Measurements from ENCODE around the gene FJX1. TPM values are rescaled to one million over a fixed set of nuclear protein-coding genes. Genes with fewer than 3 reads are reported as not detected.

Gene FJX1
- total RNA-seq, 1 experiment from 2014 or later = 13.7 TPM

- TF ChIP-seq CBX3 (IDR thresholded peaks at IDR 0.05; ENCODE audit: low read depth) (peak; percentile 51; the same call in 1 of the 2 replicates), ZFX (IDR thresholded peaks at IDR 0.05) (no peak), SIN3A (IDR thresholded peaks at IDR 0.05; ENCODE audit: low read depth) (no peak), RAD21 (IDR thresholded peaks at IDR 0.05; ENCODE audit: low read depth) (no peak)
Observed at GRCh38 chr11:35579557-35580396, 38.5 kb upstream of the FJX1 start (continued).

DNA sequence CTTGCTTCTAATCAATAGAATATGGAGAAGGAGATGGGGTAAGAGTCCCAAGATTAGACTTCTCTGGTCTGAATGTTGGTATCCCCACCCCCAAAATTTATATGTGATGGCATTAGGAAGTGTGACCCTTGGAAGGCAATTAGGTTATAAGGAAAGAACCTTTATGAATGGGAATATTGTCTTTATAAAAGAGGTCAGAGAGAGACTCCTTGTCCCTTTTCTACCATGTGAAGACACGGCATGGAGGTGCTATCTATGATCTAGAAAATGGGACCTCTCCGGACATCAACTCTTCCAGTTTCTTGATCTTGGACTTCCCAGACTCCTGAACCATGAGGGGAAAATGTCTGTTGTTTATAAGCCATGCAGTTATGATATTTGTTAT lies 37.9 kb upstream of the FJX1 start:
- Histone ChIP-seq H2AFZ (ENCODE audit: low read depth, low read length, poor library complexity, severe bottlenecking) (no peak overlapping the region), H3K4me3 (replicated peaks in 1 of 2; ENCODE audit: low read depth in 1 of 2, low read length in 2 of 2) (no peak overlapping the region), H3K9me2 (ENCODE audit: insufficient read depth) (no peaks in the 10 kb centered on the region), H3K36me3 (ENCODE audit: control insufficient read depth in 1 of 2, insufficient read depth in 2 of 2, low read length in 2 of 2) (no peaks in the 10 kb centered on the region), H4K20me1 (ENCODE audit: insufficient read depth) (no peaks in the 10 kb centered on the region), H3K9ac (ENCODE audit: low read length) (no peak overlapping the region), H3K4me2 (ENCODE audit: low read length) (no peak overlapping the region), H3K79me2 (ENCODE audit: insufficient read depth, low read length) (no peaks in the 10 kb centered on the region), H3K4me1 (ENCODE audit: control insufficient read depth in 1 of 2, insufficient read depth in 2 of 2, low read length in 2 of 2) (peaks cover 7 to 19% of the 10 kb centered on the region in 2 experiments), H3K9me3 (ENCODE audit: control insufficient read depth in 1 of 2, insufficient read depth in 1 of 2, low read depth in 1 of 2, low read length in 2 of 2) (no peaks in the 10 kb centered on the region), H3K27ac (ENCODE audit: low read depth, low read length) (no peak overlapping the region), H3K27me3 (ENCODE audit: insufficient read depth, low read length) (no peaks in the 10 kb centered on the region)
- no peak for ATAC-seq
- TF ChIP-seq, protein P1, sequence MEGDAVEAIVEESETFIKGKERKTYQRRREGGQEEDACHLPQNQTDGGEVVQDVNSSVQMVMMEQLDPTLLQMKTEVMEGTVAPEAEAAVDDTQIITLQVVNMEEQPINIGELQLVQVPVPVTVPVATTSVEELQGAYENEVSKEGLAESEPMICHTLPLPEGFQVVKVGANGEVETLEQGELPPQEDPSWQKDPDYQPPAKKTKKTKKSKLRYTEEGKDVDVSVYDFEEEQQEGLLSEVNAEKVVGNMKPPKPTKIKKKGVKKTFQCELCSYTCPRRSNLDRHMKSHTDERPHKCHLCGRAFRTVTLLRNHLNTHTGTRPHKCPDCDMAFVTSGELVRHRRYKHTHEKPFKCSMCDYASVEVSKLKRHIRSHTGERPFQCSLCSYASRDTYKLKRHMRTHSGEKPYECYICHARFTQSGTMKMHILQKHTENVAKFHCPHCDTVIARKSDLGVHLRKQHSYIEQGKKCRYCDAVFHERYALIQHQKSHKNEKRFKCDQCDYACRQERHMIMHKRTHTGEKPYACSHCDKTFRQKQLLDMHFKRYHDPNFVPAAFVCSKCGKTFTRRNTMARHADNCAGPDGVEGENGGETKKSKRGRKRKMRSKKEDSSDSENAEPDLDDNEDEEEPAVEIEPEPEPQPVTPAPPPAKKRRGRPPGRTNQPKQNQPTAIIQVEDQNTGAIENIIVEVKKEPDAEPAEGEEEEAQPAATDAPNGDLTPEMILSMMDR (IDR thresholded peaks at IDR 0.05 in 2 of 3, conservative IDR thresholded peaks at IDR 0.05 in 1 of 3; ENCODE audit: borderline replicate concordance in 1 of 3, insufficient read depth in 1 of 3, low read depth in 2 of 3, low read length in 2 of 3) = no peak
- TF ChIP-seq EZH2 (IDR thresholded peaks at IDR 0.05) = no peak
- no peak for TF ChIP-seq ZFX (IDR thresholded peaks at IDR 0.05)
- TF ChIP-seq ELF1 (IDR thresholded peaks at IDR 0.05; ENCODE audit: borderline replicate concordance, low read depth) = no peak
- no peak for TF ChIP-seq ZBTB33 (IDR thresholded peaks at IDR 0.05; ENCODE audit: extremely low read depth, insufficient replicate concordance, low read length)
- TF ChIP-seq YY1 (IDR thresholded peaks at IDR 0.05; ENCODE audit: extremely low read depth, insufficient replicate concordance, low read depth, low read length) = no peak
- TF ChIP-seq EGR1 (IDR thresholded peaks at IDR 0.05; ENCODE audit: low read depth) = no peak
- TF ChIP-seq POLR2A (IDR thresholded peaks at IDR 0.05; ENCODE audit: borderline replicate concordance, extremely low read depth, insufficient read depth, insufficient read length) = no peak
- TF ChIP-seq EZH2phosphoT487 (IDR thresholded peaks at IDR 0.05; ENCODE audit: borderline replicate concordance) = no peak
- TF ChIP-seq FOSL1 (IDR thresholded peaks at IDR 0.05; ENCODE audit: low read depth) = no peak
- TF ChIP-seq JUND (IDR thresholded peaks at IDR 0.05) = no peak
- TF ChIP-seq CEBPB (IDR thresholded peaks at IDR 0.05; ENCODE audit: low read depth) = no peak
- TF ChIP-seq, protein P2, sequence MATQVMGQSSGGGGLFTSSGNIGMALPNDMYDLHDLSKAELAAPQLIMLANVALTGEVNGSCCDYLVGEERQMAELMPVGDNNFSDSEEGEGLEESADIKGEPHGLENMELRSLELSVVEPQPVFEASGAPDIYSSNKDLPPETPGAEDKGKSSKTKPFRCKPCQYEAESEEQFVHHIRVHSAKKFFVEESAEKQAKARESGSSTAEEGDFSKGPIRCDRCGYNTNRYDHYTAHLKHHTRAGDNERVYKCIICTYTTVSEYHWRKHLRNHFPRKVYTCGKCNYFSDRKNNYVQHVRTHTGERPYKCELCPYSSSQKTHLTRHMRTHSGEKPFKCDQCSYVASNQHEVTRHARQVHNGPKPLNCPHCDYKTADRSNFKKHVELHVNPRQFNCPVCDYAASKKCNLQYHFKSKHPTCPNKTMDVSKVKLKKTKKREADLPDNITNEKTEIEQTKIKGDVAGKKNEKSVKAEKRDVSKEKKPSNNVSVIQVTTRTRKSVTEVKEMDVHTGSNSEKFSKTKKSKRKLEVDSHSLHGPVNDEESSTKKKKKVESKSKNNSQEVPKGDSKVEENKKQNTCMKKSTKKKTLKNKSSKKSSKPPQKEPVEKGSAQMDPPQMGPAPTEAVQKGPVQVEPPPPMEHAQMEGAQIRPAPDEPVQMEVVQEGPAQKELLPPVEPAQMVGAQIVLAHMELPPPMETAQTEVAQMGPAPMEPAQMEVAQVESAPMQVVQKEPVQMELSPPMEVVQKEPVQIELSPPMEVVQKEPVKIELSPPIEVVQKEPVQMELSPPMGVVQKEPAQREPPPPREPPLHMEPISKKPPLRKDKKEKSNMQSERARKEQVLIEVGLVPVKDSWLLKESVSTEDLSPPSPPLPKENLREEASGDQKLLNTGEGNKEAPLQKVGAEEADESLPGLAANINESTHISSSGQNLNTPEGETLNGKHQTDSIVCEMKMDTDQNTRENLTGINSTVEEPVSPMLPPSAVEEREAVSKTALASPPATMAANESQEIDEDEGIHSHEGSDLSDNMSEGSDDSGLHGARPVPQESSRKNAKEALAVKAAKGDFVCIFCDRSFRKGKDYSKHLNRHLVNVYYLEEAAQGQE (IDR thresholded peaks at IDR 0.05; ENCODE audit: low read depth) = no peak
- no peak for TF ChIP-seq RAD21 (IDR thresholded peaks at IDR 0.05; ENCODE audit: low read depth)
- TF ChIP-seq SP1 (IDR thresholded peaks at IDR 0.05; ENCODE audit: low read depth) = no peak
- CTCF ChIA-PET = no interaction called here
- DNase-seq (ENCODE audit: low read depth, low spot score) = no peak
- intact Hi-C loops (cut with micrococcal nuclease) = no loop called here
- RAD21 ChIA-PET (ENCODE audit: low non-redundant PET in 1 of 2, low total read pairs in 2 of 2, uncharacterized antibody in 2 of 2, unreplicated experiment in 2 of 2) = no interaction called here
- POLR2A ChIA-PET = no interaction called here
- BruUV-seq (replicated peaks) = no TSS peak
